Endothelial cell of umbilical vein (primary cell): ENCODE results near the gene EGFL7. TPM values are rescaled to one million over a fixed set of nuclear protein-coding genes. Genes with fewer than 3 reads are reported as not detected.

Experiments used
- BruUV-seq: library from RNA; stranded (reverse); fragments of 400-500 nt; replicated peaks from 2 replicates; lab custom pipeline; 2021; lab: Mats Ljungman, UMichigan
- CTCF ChIA-PET: fragments of 300-600, 350-600 bp; sonication (Branson Sonifier 250); formaldehyde crosslinking; loops from one replicate; lab custom pipeline; 2021; ENCODE audit warnings: antibody characterized with exemption, inconsistent platforms; lab: Charles Lee
- POLR2A ChIA-PET: fragments of 300-600, 350-600 bp; sonication (Branson Sonifier 250); formaldehyde crosslinking; loops from one replicate; lab custom pipeline; 2021; ENCODE audit warnings: antibody characterized with exemption, inconsistent platforms; lab: Charles Lee
- DNase-seq: peaks from one replicate; pipeline ENCODE4 v3.0.0-alpha.2; 2011; ENCODE audit warnings: low read depth, low spot score
- FAIRE-seq: peaks from 2 replicates; lab custom pipeline; 2011; peaks lifted over from hg19 to GRCh38; lab: Jason Lieb, UNC
- H2AFZ ChIP-seq: 2 replicates; pipeline ENCODE4 v1.6.0; 2012; ENCODE audit warnings: low read depth, low read length, control low read depth, inconsistent platforms
- H3K27ac ChIP-seq: 2 replicates; pipeline ENCODE4 v1.5.1; 2011; ENCODE audit warnings: low read depth, mild to moderate bottlenecking, control low read depth, low read length, moderate library complexity; ENCODE audit not compliant: insufficient read depth
- H3K27me3 ChIP-seq, 2 experiments: 2 replicates each; pipeline versions ENCODE4 v1.6.0 to v1.6.1; 2011; ENCODE audit warnings: low read length in 2 of 2, mixed read lengths in 1 of 2; ENCODE audit not compliant: control insufficient read depth in 2 of 2, insufficient read depth in 2 of 2
- H3K36me3 ChIP-seq, 2 experiments: 2 replicates in 1 of 2; 3 replicates in 1 of 2; pipeline ENCODE4 v1.5.1; 2011; ENCODE audit warnings: low read length in 2 of 2, mild to moderate bottlenecking in 1 of 2, moderate library complexity in 1 of 2; ENCODE audit not compliant: control insufficient read depth in 2 of 2, insufficient read depth in 2 of 2; ENCODE audit errors: extremely low read depth in 1 of 2
- H3K4me1 ChIP-seq: 3 replicates; pipeline ENCODE4 v1.5.1; 2011; ENCODE audit warnings: mild to moderate bottlenecking, low read length; ENCODE audit not compliant: control insufficient read depth, insufficient read depth; ENCODE audit errors: extremely low read depth
- H3K4me2 ChIP-seq: 2 replicates; pipeline ENCODE4 v1.6.1; 2011; ENCODE audit warnings: low read length, control low read depth, mixed read lengths; ENCODE audit not compliant: insufficient read depth
- H3K4me3 ChIP-seq, 3 experiments: fragments of 200-600 bp in 1 of 3; sonication (generic), shearing (Covaris generic) in 1 of 3; replicated peaks in 1 of 3; 2 replicates each; pipeline ENCODE4 v1.5.1; 2011 to 2016; ENCODE audit warnings: control low read depth in 3 of 3, low read length in 3 of 3, mild to moderate bottlenecking in 2 of 3, inconsistent platforms in 1 of 3, low read depth in 1 of 3, moderate library complexity in 1 of 3; ENCODE audit not compliant: insufficient read depth in 1 of 3
- H3K79me2 ChIP-seq: 2 replicates; pipeline ENCODE4 v1.6.0; 2012; ENCODE audit warnings: low read length, inconsistent platforms; ENCODE audit not compliant: control insufficient read depth, insufficient read depth
- H3K9ac ChIP-seq: replicated peaks from 2 replicates; pipeline ENCODE3; 2011; ENCODE audit warnings: low read length, control low read depth; ENCODE audit not compliant: insufficient read depth; ENCODE audit errors: extremely low read depth
- H3K9me1 ChIP-seq: replicated peaks from 3 replicates; pipeline ENCODE4 v1.6.0; 2011; ENCODE audit warnings: mild to moderate bottlenecking, low read length; ENCODE audit not compliant: control insufficient read depth, insufficient read depth; ENCODE audit errors: extremely low read depth
- H3K9me3 ChIP-seq: replicated peaks from 2 replicates; pipeline ENCODE4 v1.5.1; 2012; ENCODE audit warnings: low read length, inconsistent platforms; ENCODE audit not compliant: control insufficient read depth, insufficient read depth
- H4K20me1 ChIP-seq: replicated peaks from 2 replicates; pipeline ENCODE3; 2011; ENCODE audit warnings: mild to moderate bottlenecking, low read length; ENCODE audit not compliant: control insufficient read depth, insufficient read depth; ENCODE audit errors: extremely low read depth
- EZH2 ChIP-seq: IDR thresholded peaks from 2 replicates; pipeline ENCODE4 v1.6.1; 2012; ENCODE audit warnings: borderline replicate concordance, low read depth, mild to moderate bottlenecking, moderate library complexity, low read length, inconsistent platforms; ENCODE audit not compliant: severe bottlenecking
- FOS ChIP-seq: IDR thresholded peaks from 2 replicates; pipeline ENCODE4 v1.6.1; 2011; ENCODE audit warnings: mild to moderate bottlenecking, low read length, moderate library complexity, borderline replicate concordance; ENCODE audit not compliant: insufficient read depth
- JUN ChIP-seq: IDR thresholded peaks from 2 replicates; pipeline ENCODE4 v1.6.1; 2011; ENCODE audit warnings: borderline replicate concordance, low read depth; ENCODE audit not compliant: insufficient read length, insufficient read depth
- dilution Hi-C: fragments of 300-500 bp; cut with MboI; formaldehyde crosslinking; loops from one replicate; pipeline ENCODE4 v1.15.0; 2019; ENCODE audit warnings: low sequenced_read_pairs; ENCODE audit not compliant: extremely low pct_ligation_motif_present
- intact Hi-C: fragments of 100-400 bp; cut with micrococcal nuclease; formaldehyde crosslinking; loops from one replicate; pipeline ENCODE4 v1.10.0; 2022
- polyA plus RNA-seq, 4 experiments: library from polyadenylated mRNA; depleted of rRNA in 3 of 4; stranded (reverse) in 3 of 4; unstranded in 1 of 4; fragments of >200 nt; gene quantifications; 2 replicates each; pipeline versions ENCODE4 v1.2.1 to v1.2.3, GENCODE V29; 2011 to 2012; ENCODE audit warnings: missing spikeins in 1 of 4
- total RNA-seq: library from RNA; stranded (reverse); gene quantifications from 2 replicates; pipeline ENCODE4 v1.2.3, GENCODE V29; 2021
- TF ChIP-seq, protein P1 (sequence below), 2 donors: IDR thresholded peaks; 1 replicate in 1 of 2; 2 replicates in 1 of 2; pipeline ENCODE4 v1.5.1; 2011; ENCODE audit warnings: low read length in 2 of 2, mild to moderate bottlenecking in 2 of 2, moderate library complexity in 2 of 2, control low read depth in 1 of 2, inconsistent platforms in 1 of 2, low read depth in 1 of 2; ENCODE audit not compliant: insufficient read depth in 1 of 2; ENCODE audit errors: extremely low read depth in 1 of 2

EGFL7 gene
- total and polyA plus RNA-seq, 2 donors (not counting 3 experiments of a cell fraction or from before 2014, with no cell fraction given) = 1,043 to 1,377 TPM

DNA sequence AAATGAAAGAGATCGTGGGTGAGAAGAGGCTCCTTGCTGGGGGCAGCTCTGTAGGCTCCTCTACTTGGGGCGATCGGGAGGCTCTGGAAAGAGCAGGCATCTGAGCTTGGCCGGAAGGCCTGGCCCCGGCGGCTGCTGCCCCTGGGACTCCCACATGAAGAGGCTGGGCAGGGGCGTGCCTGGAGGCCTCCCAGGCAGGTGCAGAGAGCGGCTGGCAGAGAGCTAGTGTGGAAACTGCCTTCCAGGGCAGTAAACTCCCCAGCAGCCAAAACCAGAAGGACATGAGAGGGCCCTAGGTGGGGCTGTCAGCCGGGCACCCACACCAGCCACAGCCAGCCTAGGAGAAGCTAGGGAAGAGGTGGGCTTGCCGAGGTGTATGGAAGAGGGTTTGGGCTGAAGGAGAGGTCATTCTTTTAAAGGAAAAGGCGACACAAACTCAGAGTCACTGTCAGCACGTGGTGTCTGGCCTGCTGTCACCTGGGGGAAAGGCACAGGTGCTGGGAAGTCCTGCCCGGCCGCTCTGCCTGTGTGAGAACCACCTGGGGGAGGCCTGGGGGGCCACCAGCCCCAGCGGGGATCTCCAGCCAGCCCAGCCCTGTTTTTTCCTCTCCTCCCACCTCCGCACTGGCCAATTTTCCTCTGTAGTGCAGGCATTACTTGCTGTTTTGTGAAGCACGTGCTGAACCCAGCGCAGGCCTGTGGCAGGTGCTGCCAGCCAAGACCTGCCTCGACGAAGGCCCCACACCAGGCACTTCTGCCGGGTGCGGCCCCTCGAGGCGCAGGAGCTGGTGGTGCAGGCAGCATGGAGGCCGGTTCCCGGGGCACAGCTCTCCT lies 44.8 kb upstream of the EGFL7 start:
- FAIRE-seq (no peak), DNase-seq (no peak)
- H3K9ac ChIP-seq = no peak overlapping the region
- no peaks in the 10 kb centered on the region for H3K27me3 ChIP-seq
- CTCF ChIA-PET = interaction anchor here (0.7 to 2.6 kb wide), 3 partner anchors 13 to 133 kb away, joined by 3 to 9 read pairs (median 3); no protein-coding TSS in a partner anchor
- POLR2A ChIA-PET = no interaction called here
- no peak overlapping the region for H2AFZ ChIP-seq
- H3K79me2 ChIP-seq = no peaks in the 10 kb centered on the region
- no TSS peak for BruUV-seq
- no peaks in the 10 kb centered on the region for H3K36me3 ChIP-seq
- no peak overlapping the region for H3K4me3 ChIP-seq
- intact Hi-C loops (no loop called here), dilution Hi-C loops (no loop called here)
- TF ChIP-seq EZH2 (no peak), JUN (no peak), FOS (no peak)
- TF ChIP-seq, protein P1, sequence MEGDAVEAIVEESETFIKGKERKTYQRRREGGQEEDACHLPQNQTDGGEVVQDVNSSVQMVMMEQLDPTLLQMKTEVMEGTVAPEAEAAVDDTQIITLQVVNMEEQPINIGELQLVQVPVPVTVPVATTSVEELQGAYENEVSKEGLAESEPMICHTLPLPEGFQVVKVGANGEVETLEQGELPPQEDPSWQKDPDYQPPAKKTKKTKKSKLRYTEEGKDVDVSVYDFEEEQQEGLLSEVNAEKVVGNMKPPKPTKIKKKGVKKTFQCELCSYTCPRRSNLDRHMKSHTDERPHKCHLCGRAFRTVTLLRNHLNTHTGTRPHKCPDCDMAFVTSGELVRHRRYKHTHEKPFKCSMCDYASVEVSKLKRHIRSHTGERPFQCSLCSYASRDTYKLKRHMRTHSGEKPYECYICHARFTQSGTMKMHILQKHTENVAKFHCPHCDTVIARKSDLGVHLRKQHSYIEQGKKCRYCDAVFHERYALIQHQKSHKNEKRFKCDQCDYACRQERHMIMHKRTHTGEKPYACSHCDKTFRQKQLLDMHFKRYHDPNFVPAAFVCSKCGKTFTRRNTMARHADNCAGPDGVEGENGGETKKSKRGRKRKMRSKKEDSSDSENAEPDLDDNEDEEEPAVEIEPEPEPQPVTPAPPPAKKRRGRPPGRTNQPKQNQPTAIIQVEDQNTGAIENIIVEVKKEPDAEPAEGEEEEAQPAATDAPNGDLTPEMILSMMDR (IDR thresholded peaks at IDR 0.05; ENCODE audit: extremely low read depth in 1 of 2, insufficient read depth in 1 of 2, low read depth in 1 of 2, low read length in 2 of 2) = no peak
- H3K4me2 ChIP-seq = no peak overlapping the region
- no peaks in the 10 kb centered on the region for H3K9me3 ChIP-seq
- H3K4me1 ChIP-seq = peaks cover 22% of the 10 kb centered on the region
- H3K9me1 ChIP-seq = no peaks in the 10 kb centered on the region
- no peak overlapping the region for H3K27ac ChIP-seq
- H4K20me1 ChIP-seq = no peaks in the 10 kb centered on the region
